ENCODE results near the gene COL4A6. TPM values are rescaled to one million over a fixed set of nuclear protein-coding genes. Genes with fewer than 3 reads are reported as not detected.

Gene COL4A6
- total RNA-seq, 2 experiments from 2014 or later: not detected

- H3K4me1 Mint-ChIP-seq (ENCODE audit: low read depth): no peaks in the 10 kb centered on the region
- POLR2A ChIA-PET: no interaction called here
- no peak for TF ChIP-seq CTCF (IDR thresholded peaks at IDR 0.05)
- intact Hi-C loops (cut with micrococcal nuclease): no loop called here
- H3K9me3 Mint-ChIP-seq: no peaks in the 10 kb centered on the region
- no peaks in the 10 kb centered on the region for H3K36me3 Mint-ChIP-seq (ENCODE audit: low read depth)
- no peak overlapping the region for H3K27ac Mint-ChIP-seq
- H3K27me3 Mint-ChIP-seq: no peaks in the 10 kb centered on the region
- CTCF ChIA-PET: no interaction called here
- no peak overlapping the region for H3K4me3 Mint-ChIP-seq
- DNase-seq: no peak
- no peak for ATAC-seq
Observed at GRCh38 chrX:108420481-108420880, 17.7 kb downstream of the COL4A6 start.

GRCh38 chrX:108419401-108419800, 18.8 kb downstream of the COL4A6 start:
- no peaks in the 10 kb centered on the region for H3K9me3 Mint-ChIP-seq
- intact Hi-C loops (cut with micrococcal nuclease): no loop called here
- POLR2A ChIA-PET: no interaction called here
- no peak for TF ChIP-seq CTCF (IDR thresholded peaks at IDR 0.05)
- no peak overlapping the region for H3K4me3 Mint-ChIP-seq
- CTCF ChIA-PET: no interaction called here
- H3K4me1 Mint-ChIP-seq (ENCODE audit: low read depth): no peaks in the 10 kb centered on the region
- H3K36me3 Mint-ChIP-seq (ENCODE audit: low read depth): no peaks in the 10 kb centered on the region
- ATAC-seq (no peak), DNase-seq (no peak)
- no peaks in the 10 kb centered on the region for H3K27me3 Mint-ChIP-seq
- H3K27ac Mint-ChIP-seq: no peak overlapping the region

- CTCF ChIA-PET: no interaction called here
- Mint-ChIP-seq H3K9me3 (no peaks in the 10 kb centered on the region), H3K4me3 (no peak overlapping the region)
Observed at GRCh38 chrX:108417257-108417656, 21.0 kb downstream of the COL4A6 start.

DNA sequence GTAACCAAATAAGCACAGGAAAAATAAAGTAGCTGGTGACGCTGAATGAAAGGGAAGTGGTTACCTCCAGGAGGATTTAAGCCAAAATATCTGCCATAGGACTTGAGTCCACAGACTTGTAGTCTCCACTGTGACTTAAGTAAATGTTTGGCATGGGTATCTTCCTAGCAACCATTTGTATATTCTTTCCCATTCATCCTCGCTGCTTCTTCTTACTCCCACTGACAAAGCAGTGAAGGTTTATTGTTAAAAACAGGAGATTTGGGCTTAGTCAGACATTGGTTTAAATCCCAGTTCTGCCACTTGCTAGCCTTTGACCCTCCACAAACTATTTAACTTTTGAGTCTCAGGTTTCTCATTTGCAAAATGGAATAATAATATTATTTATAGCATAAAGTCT, 22.3 kb downstream of the COL4A6 start:
- POLR2A ChIA-PET: no interaction called here
- DNase-seq: no peak
- H3K36me3 Mint-ChIP-seq (ENCODE audit: low read depth): no peaks in the 10 kb centered on the region
- no peak overlapping the region for H3K4me3 Mint-ChIP-seq
- CTCF ChIA-PET: no interaction called here
- no peak for TF ChIP-seq CTCF (IDR thresholded peaks at IDR 0.05)
- H3K9me3 Mint-ChIP-seq: no peaks in the 10 kb centered on the region
- no peak overlapping the region for H3K27ac Mint-ChIP-seq
- ATAC-seq: no peak
- intact Hi-C loops (cut with micrococcal nuclease): no loop called here
- no peaks in the 10 kb centered on the region for H3K27me3 Mint-ChIP-seq
- H3K4me1 Mint-ChIP-seq (ENCODE audit: low read depth): no peaks in the 10 kb centered on the region

More at GRCh38 chrX:108417257-108417656, 21.0 kb downstream of the COL4A6 start:
- no peak for DNase-seq
- H3K4me1 Mint-ChIP-seq (ENCODE audit: low read depth): no peaks in the 10 kb centered on the region
- intact Hi-C loops (cut with micrococcal nuclease): no loop called here
- H3K36me3 Mint-ChIP-seq (ENCODE audit: low read depth): no peaks in the 10 kb centered on the region
- H3K27ac Mint-ChIP-seq: no peak overlapping the region
- no peak for ATAC-seq
- no peaks in the 10 kb centered on the region for H3K27me3 Mint-ChIP-seq
- TF ChIP-seq CTCF (IDR thresholded peaks at IDR 0.05): no peak
- POLR2A ChIA-PET: no interaction called here

DNA sequence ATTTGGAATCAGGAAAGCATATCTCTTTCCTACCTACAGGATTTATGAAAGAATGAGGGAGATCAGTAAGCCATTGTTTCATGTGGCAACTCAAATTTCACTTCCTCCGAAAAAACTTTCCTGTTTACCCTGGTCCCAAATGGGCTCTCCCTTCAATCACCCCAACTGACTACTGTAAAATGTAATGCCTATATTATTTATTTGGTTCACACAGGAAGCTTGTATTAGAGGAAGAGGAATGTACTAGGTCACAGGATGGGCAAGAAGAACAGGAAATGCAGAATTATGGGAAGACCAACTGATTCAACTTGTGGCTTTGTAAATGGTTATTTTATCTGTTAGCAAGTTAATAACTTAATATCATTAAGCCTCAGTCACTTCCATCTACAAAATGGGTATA, 23.1 kb downstream of the COL4A6 start:
- H3K36me3 Mint-ChIP-seq (ENCODE audit: low read depth): no peaks in the 10 kb centered on the region
- intact Hi-C loops (cut with micrococcal nuclease): no loop called here
- no peaks in the 10 kb centered on the region for H3K9me3 Mint-ChIP-seq

More for the DNA sequence above, 23.1 kb downstream of the COL4A6 start:
- H3K27ac Mint-ChIP-seq: no peak overlapping the region
- no peaks in the 10 kb centered on the region for H3K27me3 Mint-ChIP-seq
- ATAC-seq (no peak), DNase-seq (no peak)
- H3K4me1 Mint-ChIP-seq (ENCODE audit: low read depth): no peaks in the 10 kb centered on the region
- H3K4me3 Mint-ChIP-seq: no peak overlapping the region
- ChIA-PET POLR2A (no interaction called here), CTCF (no interaction called here)
- no peak for TF ChIP-seq CTCF (IDR thresholded peaks at IDR 0.05)

Data from activated CD8-positive, alpha-beta T cell treated with anti-CD3 and anti-CD28 coated beads for 36 hours (primary cell).